Measurements from ENCODE around the gene MPRIP.

The MPRIP gene

DNA sequence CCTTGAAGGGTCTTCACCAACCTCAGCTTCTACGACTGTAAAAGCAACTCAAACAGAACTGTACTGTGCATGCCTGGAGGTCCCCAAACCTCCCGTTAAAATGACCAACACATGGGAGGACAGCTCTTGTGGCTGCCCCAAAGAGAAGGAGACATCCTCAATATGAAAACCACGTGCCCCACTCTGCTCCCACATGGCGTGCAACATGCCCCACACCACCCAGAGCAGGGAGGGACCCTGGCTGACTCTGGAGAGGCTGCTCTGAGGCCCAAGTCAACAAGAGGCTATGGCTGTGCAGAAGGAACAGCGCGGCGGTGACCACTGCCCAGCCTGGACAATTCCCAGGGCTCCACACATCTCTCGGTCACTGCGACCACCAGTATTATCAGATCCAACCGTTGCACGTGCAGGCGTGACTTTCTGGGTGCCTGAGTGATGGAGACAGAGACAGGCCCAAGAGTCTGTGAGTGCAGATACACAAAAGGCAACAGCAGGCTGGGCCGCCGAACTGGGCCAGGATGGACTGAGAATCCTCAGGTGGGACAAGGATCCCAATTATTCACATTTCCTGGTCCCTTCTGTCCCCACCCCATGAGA is 162.5 kb downstream of the MPRIP start:
- DNase-seq (ENCODE audit: low read depth) = no peak
- no peak overlapping the region for H3K4me3 ChIP-seq (ENCODE audit: low read depth, low read length)
- TF ChIP-seq, protein P1, sequence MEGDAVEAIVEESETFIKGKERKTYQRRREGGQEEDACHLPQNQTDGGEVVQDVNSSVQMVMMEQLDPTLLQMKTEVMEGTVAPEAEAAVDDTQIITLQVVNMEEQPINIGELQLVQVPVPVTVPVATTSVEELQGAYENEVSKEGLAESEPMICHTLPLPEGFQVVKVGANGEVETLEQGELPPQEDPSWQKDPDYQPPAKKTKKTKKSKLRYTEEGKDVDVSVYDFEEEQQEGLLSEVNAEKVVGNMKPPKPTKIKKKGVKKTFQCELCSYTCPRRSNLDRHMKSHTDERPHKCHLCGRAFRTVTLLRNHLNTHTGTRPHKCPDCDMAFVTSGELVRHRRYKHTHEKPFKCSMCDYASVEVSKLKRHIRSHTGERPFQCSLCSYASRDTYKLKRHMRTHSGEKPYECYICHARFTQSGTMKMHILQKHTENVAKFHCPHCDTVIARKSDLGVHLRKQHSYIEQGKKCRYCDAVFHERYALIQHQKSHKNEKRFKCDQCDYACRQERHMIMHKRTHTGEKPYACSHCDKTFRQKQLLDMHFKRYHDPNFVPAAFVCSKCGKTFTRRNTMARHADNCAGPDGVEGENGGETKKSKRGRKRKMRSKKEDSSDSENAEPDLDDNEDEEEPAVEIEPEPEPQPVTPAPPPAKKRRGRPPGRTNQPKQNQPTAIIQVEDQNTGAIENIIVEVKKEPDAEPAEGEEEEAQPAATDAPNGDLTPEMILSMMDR (IDR thresholded peaks at IDR 0.05; ENCODE audit: control insufficient read depth, extremely low read depth, insufficient read depth) = no peak

DNA sequence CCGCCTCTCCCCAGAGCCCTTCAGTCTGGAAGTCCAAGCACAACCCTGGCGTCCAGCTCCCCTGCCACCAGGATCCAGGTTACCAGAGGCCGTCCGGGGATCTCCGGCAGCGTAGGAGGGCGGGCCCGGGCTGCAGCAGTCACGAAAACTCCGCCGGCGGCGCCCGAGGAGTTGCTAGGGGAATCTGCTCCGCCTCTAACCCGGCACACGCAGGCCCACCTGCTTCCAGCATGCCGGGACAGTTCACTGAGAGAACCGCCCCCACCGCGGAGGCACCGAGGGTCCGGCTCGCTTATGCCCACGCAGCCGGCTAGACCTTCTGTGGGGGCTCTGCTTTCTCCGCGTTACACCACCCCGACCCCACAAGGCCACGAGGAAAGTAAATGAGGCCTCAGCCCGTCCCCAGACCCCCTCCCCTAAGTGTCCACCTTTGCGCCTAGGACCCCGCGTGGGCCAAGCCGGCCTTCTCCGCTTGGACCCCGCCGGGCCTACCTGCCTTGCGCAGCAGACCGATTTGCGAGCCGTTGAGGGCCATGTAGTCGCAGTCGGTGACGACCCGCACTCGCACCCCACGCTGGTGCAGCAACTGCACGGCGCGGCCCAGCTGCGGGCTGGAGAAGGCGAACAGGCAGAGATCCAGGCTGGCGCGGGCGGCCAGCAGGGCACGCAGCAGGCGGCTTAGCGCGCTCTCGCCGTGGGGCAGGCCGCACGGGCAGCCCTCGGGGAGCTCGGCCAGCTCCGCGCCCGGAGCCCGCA is 163.3 kb downstream of the MPRIP start:
- DNase-seq (ENCODE audit: low read depth) = no peak
- no peak overlapping the region for H3K4me3 ChIP-seq (ENCODE audit: low read depth, low read length)
- TF ChIP-seq, protein P1 (IDR thresholded peaks at IDR 0.05; ENCODE audit: control insufficient read depth, extremely low read depth, insufficient read depth) = no peak

DNA sequence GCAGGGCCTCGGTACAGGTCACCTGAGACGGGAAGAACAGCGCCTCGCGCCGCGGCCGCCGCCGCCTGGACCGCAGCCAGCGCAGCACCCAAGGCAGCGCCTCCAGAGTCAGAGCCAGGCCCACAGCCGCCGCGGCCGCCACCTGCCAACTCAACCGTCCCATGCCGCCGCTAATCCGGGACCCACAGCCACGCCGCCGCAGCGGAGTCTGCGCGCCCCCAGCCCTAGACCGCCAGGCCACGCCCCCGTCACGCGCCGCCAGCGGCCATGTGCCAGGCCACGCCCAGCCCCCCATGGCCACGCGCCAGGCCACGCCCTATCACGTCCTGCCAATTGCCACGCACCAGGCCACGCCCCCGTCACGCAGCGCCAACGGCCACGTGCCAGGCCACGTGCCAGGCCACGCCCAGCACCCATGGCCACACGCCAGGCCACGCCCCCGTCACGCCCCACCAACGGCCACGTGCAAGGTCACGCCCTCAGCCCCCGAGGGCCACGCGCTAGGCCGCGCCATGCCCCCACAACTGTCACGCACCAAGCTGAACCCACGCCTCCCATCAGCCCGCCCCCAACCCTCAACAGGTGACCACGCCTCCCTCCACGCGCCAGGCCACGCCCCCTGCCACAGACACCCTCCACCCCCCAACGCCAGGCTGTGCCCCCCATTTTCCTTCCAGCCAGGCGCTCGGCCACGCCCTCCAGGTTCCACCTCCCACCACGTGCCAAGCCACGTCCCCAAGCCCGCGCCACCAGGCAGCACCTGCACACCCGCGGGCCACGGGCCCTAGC is 164.1 kb downstream of the MPRIP start, which contains the start of gene PLD6:
Gene PLD6 (minus strand): TSS at position 210 of the 789 bp plus-strand sequence. CDS start 47 bp downstream, at position 163.
- TF ChIP-seq, protein P1 (IDR thresholded peaks at IDR 0.05; ENCODE audit: control insufficient read depth, extremely low read depth, insufficient read depth) = no peak
- no peak for DNase-seq (ENCODE audit: low read depth)
- H3K4me3 ChIP-seq (ENCODE audit: low read depth, low read length) = no peak within 1 kb of the TSS

DNA sequence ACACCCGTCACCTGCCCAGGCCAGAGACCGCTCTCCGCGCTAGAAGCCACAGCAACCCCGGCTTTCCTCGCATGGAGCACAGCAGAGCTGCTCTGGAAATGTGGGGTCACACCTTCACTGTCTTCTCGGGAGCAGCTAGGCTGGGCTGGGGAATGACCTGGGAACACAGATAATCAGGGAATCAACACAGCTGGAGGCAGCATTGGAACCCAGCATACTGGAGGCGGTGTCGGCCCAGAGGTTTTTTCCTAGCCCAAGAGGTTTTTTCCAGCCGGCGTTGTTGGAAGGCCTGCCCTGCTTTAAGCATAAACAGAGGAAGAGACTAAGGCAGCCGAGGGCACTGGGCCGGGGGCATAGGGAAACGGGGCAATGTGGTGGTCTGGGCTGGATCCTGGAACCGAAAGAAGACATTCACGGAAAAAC is 164.7 kb downstream of the MPRIP start:
- TF ChIP-seq, protein P1 (IDR thresholded peaks at IDR 0.05; ENCODE audit: control insufficient read depth, extremely low read depth, insufficient read depth) = no peak
- no peak for DNase-seq (ENCODE audit: low read depth)

DNA sequence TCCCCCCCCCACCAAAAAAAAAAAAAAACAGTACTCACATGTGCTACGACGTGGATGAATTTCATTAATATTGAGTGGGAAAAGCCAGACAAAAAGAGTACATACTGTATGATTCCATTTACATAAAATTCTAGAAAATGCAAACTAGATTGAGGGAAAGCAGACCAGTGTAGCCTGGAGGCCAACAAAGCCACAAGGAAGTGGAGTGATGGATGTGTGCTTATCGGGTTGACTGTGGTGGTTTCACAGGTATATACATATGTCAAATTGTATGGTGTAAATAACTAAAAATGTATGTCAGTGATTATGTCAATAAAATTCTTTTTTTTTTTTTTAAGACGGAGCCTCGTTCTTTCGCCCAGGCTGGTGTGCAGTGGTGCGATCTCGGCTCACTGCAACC is 165.7 kb downstream of the MPRIP start:
- DNase-seq (ENCODE audit: low read depth) = no peak
- TF ChIP-seq, protein P1 (IDR thresholded peaks at IDR 0.05; ENCODE audit: control insufficient read depth, extremely low read depth, insufficient read depth) = no peak
- H3K4me3 ChIP-seq (ENCODE audit: low read depth, low read length) = no peak overlapping the region

More for the DNA sequence above, 164.7 kb downstream of the MPRIP start:
- H3K4me3 ChIP-seq (ENCODE audit: low read depth, low read length) = no peak overlapping the region

DNA sequence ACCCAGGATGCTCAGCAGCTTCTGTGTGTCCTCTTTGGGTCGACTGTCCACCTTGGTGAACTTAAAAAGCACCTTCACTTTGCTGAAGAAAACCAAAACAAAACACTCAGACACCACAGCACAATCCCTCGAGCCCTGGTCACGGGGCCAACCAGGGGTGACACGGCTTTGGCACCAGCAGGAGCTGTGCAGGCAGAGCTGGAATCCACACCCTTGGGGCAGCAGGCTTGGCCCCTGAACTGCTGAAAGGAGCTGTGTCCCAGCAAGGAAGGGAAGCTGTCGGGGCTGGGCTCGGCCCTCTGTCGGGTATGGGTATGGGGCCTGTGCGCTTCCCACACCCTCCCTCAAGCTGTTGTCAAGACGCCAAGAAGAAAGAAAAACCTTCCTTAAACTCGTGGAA is 171.5 kb downstream of the MPRIP start:
- no peak for DNase-seq (ENCODE audit: low read depth)
- TF ChIP-seq, protein P1 (IDR thresholded peaks at IDR 0.05; ENCODE audit: control insufficient read depth, extremely low read depth, insufficient read depth) = no peak
- H3K4me3 ChIP-seq (ENCODE audit: low read depth, low read length) = no peak overlapping the region

Measured in LNCaP clone FGC (cell line).